ENCODE results near the gene SMIM3.

DNA sequence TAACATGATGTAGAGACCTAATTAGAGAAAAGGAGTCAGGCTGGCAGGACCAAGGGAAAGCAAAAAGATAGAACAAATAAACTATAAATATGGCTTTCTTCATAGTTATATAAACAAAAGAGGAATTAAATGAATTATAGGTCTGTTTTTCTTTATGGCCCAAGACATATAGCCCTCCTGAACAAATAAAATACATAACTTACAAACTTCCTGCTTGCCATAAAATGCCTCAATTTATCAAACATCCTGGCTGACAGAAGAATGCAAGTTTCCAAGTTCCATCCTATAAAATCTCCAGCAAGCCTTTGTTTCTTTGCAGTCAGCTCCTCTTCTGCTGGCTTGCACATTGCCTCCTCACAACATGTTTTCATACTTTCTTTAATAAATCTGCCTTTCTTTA, 36.5 kb downstream of the SMIM3 start:
- TF ChIP-seq, protein P1, sequence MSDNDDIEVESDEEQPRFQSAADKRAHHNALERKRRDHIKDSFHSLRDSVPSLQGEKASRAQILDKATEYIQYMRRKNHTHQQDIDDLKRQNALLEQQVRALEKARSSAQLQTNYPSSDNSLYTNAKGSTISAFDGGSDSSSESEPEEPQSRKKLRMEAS (IDR thresholded peaks at IDR 0.05): no peak
- TF ChIP-seq HOXB5 (CRISPR knock-in tag; IDR thresholded peaks at IDR 0.05) (no peak), JUN (IDR thresholded peaks at IDR 0.05) (no peak), RNF2 (IDR thresholded peaks at IDR 0.05; ENCODE audit: borderline replicate concordance, low read depth) (no peak), ZFP36 (IDR thresholded peaks at IDR 0.05; ENCODE audit: borderline replicate concordance, partially characterized antibody) (no peak), NR3C1 (IDR thresholded peaks at IDR 0.05) (no peak), POLR2A (IDR thresholded peaks at IDR 0.05; ENCODE audit: low read length) (no peak), HDAC2 (IDR thresholded peaks at IDR 0.05) (no peak), BHLHE40 (IDR thresholded peaks at IDR 0.05; ENCODE audit: low read depth, low read length) (no peak), TP53 (CRISPR knock-in tag; IDR thresholded peaks at IDR 0.05) (no peak), CEBPB (IDR thresholded peaks at IDR 0.05) (no peak)
- TF ChIP-seq, protein P2, sequence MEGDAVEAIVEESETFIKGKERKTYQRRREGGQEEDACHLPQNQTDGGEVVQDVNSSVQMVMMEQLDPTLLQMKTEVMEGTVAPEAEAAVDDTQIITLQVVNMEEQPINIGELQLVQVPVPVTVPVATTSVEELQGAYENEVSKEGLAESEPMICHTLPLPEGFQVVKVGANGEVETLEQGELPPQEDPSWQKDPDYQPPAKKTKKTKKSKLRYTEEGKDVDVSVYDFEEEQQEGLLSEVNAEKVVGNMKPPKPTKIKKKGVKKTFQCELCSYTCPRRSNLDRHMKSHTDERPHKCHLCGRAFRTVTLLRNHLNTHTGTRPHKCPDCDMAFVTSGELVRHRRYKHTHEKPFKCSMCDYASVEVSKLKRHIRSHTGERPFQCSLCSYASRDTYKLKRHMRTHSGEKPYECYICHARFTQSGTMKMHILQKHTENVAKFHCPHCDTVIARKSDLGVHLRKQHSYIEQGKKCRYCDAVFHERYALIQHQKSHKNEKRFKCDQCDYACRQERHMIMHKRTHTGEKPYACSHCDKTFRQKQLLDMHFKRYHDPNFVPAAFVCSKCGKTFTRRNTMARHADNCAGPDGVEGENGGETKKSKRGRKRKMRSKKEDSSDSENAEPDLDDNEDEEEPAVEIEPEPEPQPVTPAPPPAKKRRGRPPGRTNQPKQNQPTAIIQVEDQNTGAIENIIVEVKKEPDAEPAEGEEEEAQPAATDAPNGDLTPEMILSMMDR (IDR thresholded peaks at IDR 0.05): no peak

Data from A549 (cell line).